Panc1 (cell line): Measurements from ENCODE around the gene MRPL46.

Source experiments
- CTCF ChIP-seq: fragments of 450-650 bp; IDR thresholded peaks from 2 replicates; pipeline ENCODE4 v1.5.1; 2017; ENCODE audit warnings: mild to moderate bottlenecking
- TCF7L2 ChIP-seq: IDR thresholded peaks from 2 replicates; pipeline ENCODE4 v1.6.1; 2011; ENCODE audit warnings: mild to moderate bottlenecking, low read depth, low read length, inconsistent platforms

GRCh38 chr15:88505721-88506120 lies 38.5 kb upstream of the MRPL46 start:
- TF ChIP-seq CTCF, result no peak
- no peak for TF ChIP-seq TCF7L2
